PC-3 (cell line): Measurements from ENCODE around the gene PTPRD. TPM values are rescaled to one million over a fixed set of nuclear protein-coding genes. Genes with fewer than 3 reads are reported as not detected.

Source experiments
- ATAC-seq: fragments of 200-7000 bp; cut with Tn5 transposase; 2 replicates; pipeline ENCODE4 v1.9.1; 2020; ENCODE audit warnings: mild to moderate bottlenecking, moderate library complexity
- BruUV-seq: library from RNA; stranded (reverse); fragments of 400-500 nt; replicated peaks from 2 replicates; lab custom pipeline; 2021; lab: Mats Ljungman, UMichigan
- CTCF ChIA-PET: fragments of 300-600 bp; sonication (Branson Sonifier 250); formaldehyde crosslinking; loops from one replicate; lab custom pipeline; 2022; ENCODE audit warnings: antibody characterized with exemption; lab: Charles Lee
- POLR2A ChIA-PET: fragments of 300-600 bp; sonication (Branson Sonifier 250); formaldehyde crosslinking; loops from one replicate; lab custom pipeline; 2022; ENCODE audit warnings: antibody characterized with exemption; ENCODE audit not compliant: unreplicated experiment; lab: Charles Lee
- DNase-seq: peaks from one replicate; pipeline ENCODE4 v3.0.0-alpha.2; 2015
- H2AFZ ChIP-seq: fragments of 300-600 bp; sonication (generic); 2 replicates; pipeline ENCODE4 v1.6.0; 2016; ENCODE audit warnings: antibody characterized with exemption, low read length
- H3F3A ChIP-seq: fragments of 300-600 bp; sonication (generic); one replicate; pipeline ENCODE4 v1.6.0; 2017; ENCODE audit warnings: antibody characterized with exemption, low read length, control low read depth, mild to moderate bottlenecking; ENCODE audit not compliant: unreplicated experiment
- H3K27ac ChIP-seq: fragments of 300-600 bp; sonication (generic); 2 replicates; pipeline ENCODE4 v1.5.1; 2016; ENCODE audit warnings: mild to moderate bottlenecking, low read length
- H3K27me3 ChIP-seq: fragments of 300-600 bp; sonication (generic); 2 replicates; pipeline ENCODE4 v1.6.1; 2016; ENCODE audit warnings: low read length, mixed read lengths
- H3K36me3 ChIP-seq: fragments of 300-600 bp; sonication (generic); 2 replicates; pipeline ENCODE4 v1.6.1; 2016; ENCODE audit warnings: low read depth, mixed run types, low read length, mixed read lengths
- H3K4me1 ChIP-seq: fragments of 300-600 bp; sonication (generic); 2 replicates; pipeline ENCODE4 v1.5.1; 2016; ENCODE audit warnings: low read length; ENCODE audit not compliant: insufficient read depth
- H3K4me2 ChIP-seq: fragments of 300-600 bp; sonication (generic); 2 replicates; pipeline ENCODE4 v1.6.0; 2016; ENCODE audit warnings: low read length
- H3K4me3 ChIP-seq: fragments of 300-600 bp; sonication (generic); 2 replicates; pipeline ENCODE4 v1.5.1; 2016; ENCODE audit warnings: mild to moderate bottlenecking, low read length, mixed read lengths
- H3K79me2 ChIP-seq: fragments of 300-600 bp; sonication (generic); 2 replicates; pipeline ENCODE4 v1.6.1; 2017; ENCODE audit warnings: low read length, mixed read lengths
- H3K9ac ChIP-seq: fragments of 300-600 bp; sonication (generic); 2 replicates; pipeline ENCODE4 v1.6.0; 2016; ENCODE audit warnings: mild to moderate bottlenecking, low read length
- H3K9me2 ChIP-seq: fragments of 300-600 bp; sonication (generic); replicated peaks from 2 replicates; pipeline ENCODE4 v1.6.1; 2016; ENCODE audit warnings: mixed run types, low read length, mixed read lengths
- H3K9me3 ChIP-seq: fragments of 300-600 bp; sonication (generic); 2 replicates; pipeline ENCODE4 v1.6.1; 2016; ENCODE audit warnings: low read length, mixed read lengths
- H4K20me1 ChIP-seq: fragments of 300-600 bp; sonication (generic); 2 replicates; pipeline ENCODE4 v1.6.1; 2016; ENCODE audit warnings: low read length, mixed read lengths
- CTCF ChIP-seq: fragments of 300-600 bp; sonication (generic); conservative IDR thresholded peaks from 2 replicates; pipeline ENCODE4 v1.5.1; 2017; ENCODE audit warnings: antibody characterized with exemption, low read depth, mild to moderate bottlenecking, low read length
- EZH2 ChIP-seq: fragments of 300-600 bp; sonication (generic); IDR thresholded peaks from one replicate; pipeline ENCODE4 v1.6.1; 2017; ENCODE audit warnings: antibody characterized with exemption, mild to moderate bottlenecking, low read length; ENCODE audit not compliant: unreplicated experiment
- EZH2phosphoT487 ChIP-seq: fragments of 300-600 bp; sonication (generic); IDR thresholded peaks from 2 replicates; pipeline ENCODE4 v1.6.1; 2018; ENCODE audit warnings: mild to moderate bottlenecking, antibody characterized with exemption, low read length, borderline replicate concordance
- intact Hi-C: fragments of 100-400 bp; cut with micrococcal nuclease; formaldehyde crosslinking; loops from 2 replicates; pipeline ENCODE4 v1.9.0; 2023
- total RNA-seq: library from RNA; depleted of rRNA; stranded (reverse); fragments of >200 nt; gene quantifications from 2 replicates; pipeline ENCODE4 v1.2.3, GENCODE V29; 2014

The PTPRD gene
- total RNA-seq, 1 experiment from 2014 or later, result not detected

- POLR2A ChIA-PET, result no interaction called here
- Histone ChIP-seq H3K36me3 (no peaks in the 10 kb centered on the region), H3K79me2 (no peaks in the 10 kb centered on the region), H3K27ac (no peak overlapping the region), H3K4me3 (no peak overlapping the region), H3K27me3 (no peaks in the 10 kb centered on the region), H3K4me1 (no peaks in the 10 kb centered on the region), H3K9me2 (no peaks in the 10 kb centered on the region), H3K9ac (no peak overlapping the region), H3K4me2 (no peak overlapping the region), H4K20me1 (no peaks in the 10 kb centered on the region), H3F3A (no peaks in the 10 kb centered on the region), H2AFZ (no peak overlapping the region), H3K9me3 (no peaks in the 10 kb centered on the region)
- ATAC-seq, result no peak
- DNase-seq, result no peak
- CTCF ChIA-PET, result no interaction called here
- no TSS peak for BruUV-seq
- no peak for TF ChIP-seq CTCF
- no peak for TF ChIP-seq EZH2
- no peak for TF ChIP-seq EZH2phosphoT487
- intact Hi-C loops, result no loop called here
Observed at GRCh38 chr9:8872802-8873201, 1740.0 kb downstream of the PTPRD start.

GRCh38 chr9:8871796-8872445 is 1740.9 kb downstream of the PTPRD start:
- no peak overlapping the region for H3K4me3 ChIP-seq
- no peak overlapping the region for H3K27ac ChIP-seq
- H3K36me3 ChIP-seq, result no peaks in the 10 kb centered on the region
- ATAC-seq, result no peak
- BruUV-seq, result no TSS peak
- no peak overlapping the region for H2AFZ ChIP-seq
- no peaks in the 10 kb centered on the region for H3K79me2 ChIP-seq
- H3F3A ChIP-seq, result no peaks in the 10 kb centered on the region
- no peak for TF ChIP-seq CTCF
- TF ChIP-seq EZH2phosphoT487, result no peak
- no peak for TF ChIP-seq EZH2
- POLR2A ChIA-PET, result no interaction called here
- H4K20me1 ChIP-seq, result no peaks in the 10 kb centered on the region
- intact Hi-C loops, result no loop called here
- no peaks in the 10 kb centered on the region for H3K9me3 ChIP-seq
- H3K4me2 ChIP-seq, result no peak overlapping the region
- no peaks in the 10 kb centered on the region for H3K9me2 ChIP-seq
- CTCF ChIA-PET, result no interaction called here
- no peak for DNase-seq
- no peak overlapping the region for H3K9ac ChIP-seq
- H3K27me3 ChIP-seq, result no peaks in the 10 kb centered on the region
- H3K4me1 ChIP-seq, result no peaks in the 10 kb centered on the region

- Histone ChIP-seq H2AFZ (no peak overlapping the region), H3K36me3 (no peaks in the 10 kb centered on the region), H3K79me2 (no peaks in the 10 kb centered on the region), H3K9me3 (no peaks in the 10 kb centered on the region), H3F3A (no peaks in the 10 kb centered on the region), H3K9ac (no peak overlapping the region), H4K20me1 (no peaks in the 10 kb centered on the region), H3K9me2 (no peaks in the 10 kb centered on the region), H3K27me3 (no peaks in the 10 kb centered on the region), H3K4me3 (no peak overlapping the region), H3K4me1 (no peaks in the 10 kb centered on the region), H3K4me2 (no peak overlapping the region), H3K27ac (no peak overlapping the region)
- POLR2A ChIA-PET, result no interaction called here
- intact Hi-C loops, result no loop called here
- no TSS peak for BruUV-seq
- CTCF ChIA-PET, result no interaction called here
- TF ChIP-seq EZH2 (no peak), EZH2phosphoT487 (no peak), CTCF (no peak)
- ATAC-seq (no peak), DNase-seq (no peak)
Observed at GRCh38 chr9:8871396-8871795, 1741.4 kb downstream of the PTPRD start.
